GM19099 (cell line): ENCODE measurements around the gene SLC17A1.

Experiments used
- POLR2A ChIP-seq: IDR thresholded peaks from 3 replicates; pipeline ENCODE4 v1.6.1; 2011; ENCODE audit warnings: low read depth; ENCODE audit not compliant: insufficient read length; ENCODE audit errors: extremely low read depth

SLC17A1 gene

DNA sequence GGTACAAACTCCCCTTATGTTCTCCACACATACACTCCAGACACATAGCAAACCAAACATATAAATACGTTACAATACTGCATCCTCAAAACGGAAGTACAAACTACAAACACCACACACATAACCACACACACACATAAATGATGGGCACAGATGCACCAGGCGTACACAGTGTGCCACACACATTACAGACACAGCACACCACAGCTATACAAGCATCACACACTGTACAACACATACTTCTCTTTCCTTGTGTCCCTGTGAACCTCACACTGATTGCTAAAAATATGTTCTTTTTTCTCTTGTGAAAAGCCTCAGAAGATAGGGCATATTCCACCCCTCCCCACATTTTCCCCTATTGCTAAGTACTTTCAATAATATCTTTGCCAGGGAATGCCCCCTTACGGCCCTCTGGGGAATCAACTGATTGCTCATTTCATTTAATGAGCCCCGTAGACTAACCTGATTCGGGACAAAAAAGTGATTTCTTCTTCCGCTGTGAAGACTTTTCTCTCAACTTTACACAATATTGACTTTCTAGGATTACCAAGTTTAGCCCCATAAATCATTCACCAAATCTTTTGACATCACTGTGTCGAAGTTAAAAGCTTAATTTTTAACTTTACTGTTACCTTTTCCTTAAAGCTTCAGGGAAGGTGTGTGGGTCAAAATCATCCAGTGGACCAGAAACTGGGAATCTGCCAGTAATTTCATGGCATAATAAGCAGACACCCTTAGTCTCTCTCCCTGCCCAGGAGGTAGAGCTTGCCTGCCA is at the start of gene SLC17A1:
SLC17A1 (minus strand) TSS at position 521 of the 775 bp plus-strand sequence. CDS start 1,495 bp downstream, outside the sequence.
- TF ChIP-seq POLR2A = no peak

DNA sequence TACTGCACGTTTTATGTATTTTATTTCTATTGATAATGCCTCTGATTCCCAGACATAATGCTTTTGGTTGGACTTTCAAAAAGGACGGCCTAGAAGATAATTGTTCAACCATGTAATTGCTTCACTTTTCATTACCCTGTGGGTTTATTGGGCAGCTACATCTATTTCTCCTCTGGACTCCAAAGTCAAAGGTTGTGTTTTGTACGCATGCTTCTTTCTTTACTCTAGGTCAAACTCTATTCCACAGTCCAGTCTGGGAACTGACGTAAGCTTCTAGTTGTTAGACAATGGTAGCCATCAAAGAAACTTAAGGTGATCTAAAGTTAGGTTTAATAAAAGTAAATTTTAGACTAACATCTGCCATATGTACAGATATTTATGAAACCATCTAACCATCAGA is 48.7 kb upstream of the SLC17A1 start:
- TF ChIP-seq POLR2A = no peak

- TF ChIP-seq POLR2A = no peak
Measured at GRCh38 chr6:25878721-25879322, 47.0 kb upstream of the SLC17A1 start.

- no peak for TF ChIP-seq POLR2A
Measured at GRCh38 chr6:25875926-25876602, 44.2 kb upstream of the SLC17A1 start.

GRCh38 chr6:25875563-25875905 is 43.7 kb upstream of the SLC17A1 start:
- TF ChIP-seq POLR2A = no peak

DNA sequence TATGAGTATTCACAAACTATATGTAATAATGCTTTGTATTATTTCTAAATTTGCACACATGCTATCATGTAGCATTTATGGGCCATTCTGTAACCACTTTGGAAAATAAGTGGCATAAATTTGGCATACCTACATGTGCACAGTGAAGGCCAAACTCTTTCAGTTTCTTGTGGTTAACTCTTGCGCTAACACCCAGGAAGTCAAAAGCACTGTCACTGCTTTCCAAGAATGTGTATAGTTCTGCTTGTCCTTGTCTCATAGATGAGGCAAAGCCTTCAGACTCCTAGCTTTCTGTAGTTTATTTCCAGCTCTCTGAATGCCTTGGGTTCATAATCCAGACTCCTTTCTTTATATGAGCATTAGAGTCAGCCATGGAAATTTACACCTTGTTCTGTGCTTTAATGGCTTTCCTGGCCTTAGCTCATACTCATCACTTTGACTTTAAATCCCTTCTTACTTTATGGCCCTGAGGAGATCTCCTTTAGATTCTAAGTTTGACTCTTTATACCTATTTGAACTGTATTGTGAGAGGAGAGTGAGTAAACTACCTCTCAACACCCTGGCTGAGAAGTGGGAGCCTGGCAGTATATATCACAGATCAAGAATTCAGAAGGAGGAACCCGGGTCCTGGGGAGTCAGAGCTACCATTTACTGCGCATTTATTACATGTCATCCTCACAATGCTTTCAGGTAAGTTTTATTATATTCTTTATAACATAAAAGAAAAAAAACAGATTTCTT is 43.1 kb upstream of the SLC17A1 start:
- no peak for TF ChIP-seq POLR2A

DNA sequence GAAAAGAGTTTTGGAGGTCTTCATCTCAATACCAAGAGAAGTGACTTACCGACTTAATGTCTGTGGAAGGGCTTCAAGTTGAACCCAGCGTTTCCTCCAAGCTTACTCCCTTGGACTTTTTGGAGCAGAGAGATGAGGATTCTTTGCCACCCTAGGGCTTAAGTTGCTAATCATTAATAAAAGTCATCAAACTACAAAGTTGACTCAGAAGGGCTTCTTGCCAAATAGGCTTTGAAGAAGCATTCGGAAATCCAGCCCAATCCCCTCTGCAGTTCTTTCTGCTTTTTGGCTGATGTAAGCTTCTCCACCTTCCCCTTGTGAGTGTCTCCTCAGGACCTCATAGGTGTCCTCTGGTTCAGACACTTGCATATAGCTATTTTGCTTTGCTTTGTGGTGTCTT is 42.3 kb upstream of the SLC17A1 start, which contains the start of gene SLC17A3:
SLC17A3 (minus strand) TSS at position 126 of the 400 bp plus-strand sequence. CDS start 5,856 bp downstream, outside the sequence.
- TF ChIP-seq POLR2A = no peak

DNA sequence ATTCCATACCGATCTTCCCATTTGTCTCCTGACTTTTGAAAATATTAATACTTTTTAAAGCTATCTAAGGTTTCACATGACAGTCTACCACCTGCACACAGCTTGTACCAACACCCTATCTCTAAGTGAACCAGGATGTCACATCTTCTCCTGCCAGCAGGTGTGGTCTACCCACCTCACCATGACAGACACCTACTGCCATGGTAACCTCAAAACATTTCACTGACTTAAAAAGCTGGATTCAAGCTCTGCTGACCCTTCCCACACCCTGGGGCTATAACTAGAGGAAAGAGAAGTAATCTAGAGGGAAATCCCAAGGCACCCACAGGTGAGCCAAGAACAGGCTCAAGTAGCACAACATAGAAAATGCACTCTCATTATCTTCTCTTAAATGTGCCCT is 41.0 kb upstream of the SLC17A1 start:
- TF ChIP-seq POLR2A = no peak

DNA sequence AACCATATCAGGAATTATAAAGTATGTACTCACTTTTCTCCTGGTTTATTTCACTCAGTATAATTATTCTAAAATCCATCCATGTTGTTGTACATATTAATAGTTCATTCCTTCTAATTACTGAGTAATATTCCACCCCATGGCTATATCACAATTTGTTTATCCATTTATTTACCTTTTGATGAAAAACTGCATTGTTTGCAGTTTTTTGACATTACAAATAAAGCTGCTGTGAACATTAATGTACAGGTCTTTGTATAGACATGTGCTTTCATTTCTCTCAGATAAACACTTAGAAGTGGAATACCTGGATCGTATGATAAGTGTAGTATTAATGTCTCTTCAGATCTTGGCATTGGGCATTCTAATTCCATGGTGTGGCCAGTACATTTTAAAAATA is 38.0 kb upstream of the SLC17A1 start:
- no peak for TF ChIP-seq POLR2A

- TF ChIP-seq POLR2A = no peak
Measured at GRCh38 chr6:25868436-25869183, 36.8 kb upstream of the SLC17A1 start.

DNA sequence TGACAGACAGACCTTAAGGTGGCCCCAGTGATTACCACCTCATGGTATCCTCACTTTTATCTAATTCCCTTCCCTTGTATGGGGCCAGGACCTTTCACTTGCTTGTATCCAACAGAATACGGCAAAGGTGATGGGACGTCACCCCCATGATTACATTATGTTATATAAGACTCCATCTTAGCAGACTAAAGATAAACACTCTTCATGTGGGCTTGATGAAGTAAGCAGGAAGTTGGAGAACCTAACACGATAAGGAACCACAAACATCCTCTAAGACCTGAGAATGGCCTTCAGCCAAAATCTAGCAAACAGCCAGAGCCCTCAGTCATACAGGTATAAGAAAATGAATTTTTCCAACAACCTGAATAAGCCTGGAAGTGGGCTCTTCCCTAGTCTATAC is 34.2 kb upstream of the SLC17A1 start:
- no peak for TF ChIP-seq POLR2A

GRCh38 chr6:25863360-25863759 is 31.5 kb upstream of the SLC17A1 start:
- TF ChIP-seq POLR2A = no peak

- no peak for TF ChIP-seq POLR2A
Measured at GRCh38 chr6:25862199-25862598, 30.3 kb upstream of the SLC17A1 start.

- TF ChIP-seq POLR2A = no peak
Measured at GRCh38 chr6:25852756-25853155, 20.9 kb upstream of the SLC17A1 start.
